M059J (cell line): ENCODE results near the gene ZNF429. TPM values are rescaled to one million over a fixed set of nuclear protein-coding genes. Genes with fewer than 3 reads are reported as not detected.
"Not testable (repeated sequence)": the region's sequence is repeated elsewhere in the genome, so short reads cannot be mapped to it uniquely, and the experiment has no call there.

Source experiments
- DNase-seq: peaks from one replicate; pipeline ENCODE4 v3.0.0-alpha.2; 2012; ENCODE audit warnings: low read depth
- total RNA-seq: library from RNA; depleted of rRNA; stranded (reverse); fragments of >200 nt; shearing (Covaris generic); gene quantifications from 2 replicates; pipeline ENCODE4 v1.2.3, GENCODE V29; 2014; rRNA removed

Gene ZNF429
- total RNA-seq, 1 experiment from 2014 or later, result 6.6 TPM

GRCh38 chr19:21590867-21591266 is 85.5 kb downstream of the ZNF429 start:
- DNase-seq, result no peak

- DNase-seq, result no peak
Measured at GRCh38 chr19:21593008-21593481, 87.6 kb downstream of the ZNF429 start.

GRCh38 chr19:21593502-21593901 is 88.1 kb downstream of the ZNF429 start:
- no peak for DNase-seq

DNA sequence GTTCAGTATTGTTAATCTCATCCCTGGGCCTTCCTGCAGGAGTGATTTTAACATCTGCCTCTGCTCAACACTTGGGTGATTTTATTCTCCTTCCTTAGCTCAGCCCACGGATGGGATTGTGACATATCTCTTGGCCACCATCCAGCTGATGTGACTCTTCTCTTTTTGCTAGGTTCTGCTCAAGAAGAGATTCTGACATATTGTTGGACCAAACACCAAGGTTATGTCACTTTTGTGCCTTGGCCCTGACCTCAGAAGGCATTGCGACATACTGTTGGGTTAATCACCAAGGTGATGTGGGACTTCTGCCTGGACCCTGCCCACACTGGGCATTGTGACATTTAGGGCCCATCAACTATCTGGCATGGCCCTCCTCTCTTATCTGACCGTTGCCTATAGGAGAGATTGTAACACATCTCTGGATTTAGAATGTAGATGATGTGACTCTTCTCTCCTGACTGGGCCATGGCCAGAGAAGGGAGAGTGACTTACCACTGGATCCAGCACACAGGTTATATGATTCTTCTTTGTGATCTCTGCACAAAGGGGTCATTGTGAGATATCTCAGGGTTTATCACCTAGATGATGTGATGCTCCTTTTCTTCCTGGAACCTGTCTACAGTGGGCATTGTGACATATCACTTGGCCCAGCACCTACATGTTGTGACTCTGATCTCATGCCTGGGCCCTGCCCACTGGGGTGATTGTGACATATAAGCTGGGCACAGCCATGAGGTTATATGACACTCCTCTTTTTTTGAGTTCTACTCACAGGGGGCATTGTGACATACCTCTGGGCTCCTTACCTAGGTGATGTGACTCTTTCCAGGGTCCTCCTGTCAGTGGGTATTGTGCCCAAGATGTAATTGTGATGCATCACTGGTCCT is 88.8 kb downstream of the ZNF429 start:
- DNase-seq, result no peak

GRCh38 chr19:21595185-21595584 is 89.8 kb downstream of the ZNF429 start:
- DNase-seq, result no peak

DNA sequence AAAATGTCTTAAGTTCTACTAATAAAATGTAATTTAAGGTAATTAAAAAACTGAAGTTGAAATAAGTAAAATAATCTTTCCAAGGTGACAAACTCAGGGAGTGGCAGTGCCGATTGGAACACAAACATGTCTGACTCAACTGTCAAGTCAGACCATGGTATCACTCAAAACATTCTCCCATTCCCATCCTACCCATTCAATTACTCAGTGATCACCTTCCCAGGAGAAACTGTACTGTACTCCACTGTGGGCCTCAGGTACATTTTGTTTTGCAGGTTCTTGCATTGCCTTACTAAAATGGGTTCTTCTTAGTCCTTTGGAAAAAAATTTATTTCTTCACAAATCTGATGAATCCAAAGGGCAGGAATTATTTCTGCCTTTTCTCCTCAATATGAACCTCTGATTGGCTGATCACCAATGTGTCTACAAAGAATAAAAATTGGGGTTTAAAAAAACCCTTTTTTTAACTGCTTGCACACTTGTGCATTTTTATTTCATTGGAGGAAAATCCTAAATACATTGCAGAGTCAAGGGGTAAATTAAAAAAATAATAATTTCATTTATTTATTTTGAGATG is 96.8 kb downstream of the ZNF429 start:
- DNase-seq, result no peak

DNA sequence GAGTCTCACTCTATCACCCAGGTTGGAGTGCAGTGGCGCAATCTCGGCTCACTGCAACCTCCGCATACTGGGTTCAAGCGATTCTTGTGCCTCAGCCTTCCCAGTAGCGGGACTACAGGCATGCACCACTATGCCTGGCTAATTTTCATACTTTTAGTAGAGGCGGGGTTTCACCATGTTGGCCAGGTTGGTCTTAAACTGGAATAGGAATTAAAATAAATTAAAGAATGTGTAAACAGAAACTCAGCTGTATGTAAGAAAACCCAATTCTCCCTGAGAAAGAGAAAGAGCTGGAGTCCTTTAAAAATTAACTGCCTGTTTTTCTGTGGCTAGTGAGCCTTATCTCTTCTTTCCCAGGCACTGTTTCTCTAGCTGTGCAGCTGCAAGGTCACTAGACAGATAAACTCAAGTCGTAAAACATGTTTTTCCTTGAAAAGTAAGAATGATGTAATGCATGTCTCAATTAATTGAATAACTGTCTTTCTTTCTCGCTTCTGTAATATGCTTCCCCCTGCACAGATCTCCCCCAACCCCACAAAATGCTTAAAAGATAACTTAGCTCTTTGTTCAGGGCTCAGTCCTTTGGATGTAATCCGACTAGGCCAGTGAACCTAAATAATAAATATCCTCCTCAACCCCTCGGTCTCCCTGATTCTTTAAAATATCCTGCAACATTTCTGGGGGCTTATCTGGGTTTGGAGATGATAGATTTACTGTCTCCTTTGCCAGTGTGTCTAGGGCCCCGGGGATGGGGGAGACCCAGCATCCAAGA is 97.4 kb downstream of the ZNF429 start:
- DNase-seq, result not testable (repeated sequence)

DNA sequence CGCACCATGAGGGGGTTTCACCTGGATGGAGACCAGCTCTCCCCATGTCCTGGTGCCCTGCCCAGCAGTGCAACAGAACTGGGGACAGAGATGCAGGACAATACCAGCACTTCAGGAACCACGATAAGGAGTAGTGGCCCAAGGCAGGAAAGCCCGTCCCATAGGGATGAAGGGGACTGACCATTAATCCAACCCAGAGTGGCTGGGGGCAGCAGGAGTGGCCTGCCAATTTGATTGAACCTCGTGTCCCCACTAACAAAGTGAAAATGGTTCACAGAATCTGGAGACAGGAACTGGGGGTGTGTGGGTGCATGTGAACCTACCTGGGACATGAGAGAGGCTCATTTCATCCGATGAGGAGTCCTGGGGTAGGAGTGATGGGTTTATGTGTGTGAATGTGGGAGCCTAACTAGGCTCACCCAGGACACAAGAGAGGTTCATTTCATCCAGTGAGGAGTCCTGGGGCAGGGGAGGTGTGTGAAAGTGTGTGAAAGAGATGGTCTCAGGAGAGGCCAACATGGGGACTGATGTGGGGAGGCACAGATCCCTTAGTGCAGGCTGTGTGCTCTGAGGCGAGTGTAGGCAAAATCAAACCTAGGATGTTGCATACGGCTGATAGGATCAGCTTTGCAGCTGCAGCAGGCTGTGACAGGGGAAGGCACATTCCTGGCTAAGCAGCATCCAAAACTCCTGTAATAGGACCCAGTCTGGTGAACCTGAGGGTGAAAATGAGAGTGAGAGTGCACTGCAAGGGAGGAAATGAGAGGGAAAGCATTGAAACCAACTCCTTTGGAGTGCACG is 98.2 kb downstream of the ZNF429 start:
- DNase-seq, result peak; percentile 5

DNA sequence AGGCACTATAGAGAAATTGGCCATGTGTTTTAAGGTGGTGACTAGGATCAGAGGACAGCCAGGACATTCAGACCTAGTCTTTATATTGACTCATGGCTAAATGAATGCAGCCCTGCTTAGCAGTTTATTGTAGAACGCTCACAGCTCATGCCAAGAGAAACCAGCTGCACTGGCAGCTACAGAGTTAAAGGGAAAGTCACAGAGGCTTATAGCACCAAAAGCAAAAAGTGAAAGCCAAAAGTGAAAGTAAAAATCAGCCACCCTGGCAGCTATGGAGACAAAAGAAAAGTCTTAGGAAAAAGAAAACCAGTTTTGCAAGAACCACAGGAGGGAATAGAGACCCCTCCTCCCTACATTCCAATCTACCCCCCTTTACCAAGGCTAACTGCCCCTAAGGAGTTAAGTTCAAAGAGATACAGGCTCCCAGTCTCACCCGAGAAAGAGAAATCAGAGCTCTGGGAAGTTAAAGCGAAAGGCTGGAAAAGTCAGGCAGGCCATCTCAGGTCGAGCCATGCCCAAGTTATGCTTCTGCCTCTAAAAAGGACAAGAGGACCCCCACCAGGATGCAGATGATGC is 99.0 kb downstream of the ZNF429 start:
- peak; percentile 51 for DNase-seq

Other genes starting within 250 kb of the ZNF429 start
- gene ZNF708, start 176.2 kb upstream of the ZNF429 start, total RNA-seq, result 5.4 and 10.8 TPM in 2 replicates
- gene ZNF738, start 146.6 kb upstream of the ZNF429 start, total RNA-seq, result 13.8 and 14.0 TPM in 2 replicates
- gene ZNF493, start 108.5 kb upstream of the ZNF429 start, total RNA-seq, result 1.5 and 6.8 TPM in 2 replicates